HFFc6 (cell line): ENCODE data around the gene PTGFRN. TPM values are rescaled to one million over a fixed set of nuclear protein-coding genes. Genes with fewer than 3 reads are reported as not detected.

Experiments used
- DNase-seq: peaks from one replicate; pipeline ENCODE4 v3.0.0-alpha.2; 2018
- H3K27ac Mint-ChIP-seq: 2 replicates; pipeline ENCODE4 v1.8.0; 2020; ENCODE audit warnings: mild to moderate bottlenecking, mixed read lengths
- H3K27me3 Mint-ChIP-seq: 2 replicates; pipeline ENCODE4 v1.8.0; 2021; ENCODE audit warnings: mild to moderate bottlenecking, moderate library complexity, mixed read lengths; ENCODE audit not compliant: insufficient read depth
- H3K36me3 Mint-ChIP-seq: 2 replicates; pipeline ENCODE4 v1.8.0; 2021; ENCODE audit warnings: low read depth, mixed read lengths
- H3K4me1 Mint-ChIP-seq: 2 replicates; pipeline ENCODE4 v1.8.0; 2020; ENCODE audit warnings: low read depth, mixed read lengths
- H3K4me3 Mint-ChIP-seq: 2 replicates; pipeline ENCODE4 v1.8.0; 2020; ENCODE audit warnings: mild to moderate bottlenecking, moderate library complexity, mixed read lengths
- H3K9me3 Mint-ChIP-seq: 2 replicates; pipeline ENCODE4 v1.8.0; 2020; ENCODE audit warnings: mild to moderate bottlenecking, mixed read lengths
- CTCF ChIP-seq: fragments of 200-600 bp; sonication (generic); IDR thresholded peaks from 2 replicates; pipeline ENCODE4 v1.5.0; 2021; ENCODE audit warnings: antibody characterized with exemption, mild to moderate bottlenecking
- total RNA-seq, 6 experiments: library from RNA; stranded (reverse); fragmentation: NEBNext Ultra II Directional; extraction: Animal tissue kit (Norgen Biotek cat#: 25700); gene quantifications; 2 replicates in 1 of 6; 3 replicates in 5 of 6; pipeline ENCODE4 v1.2.3, GENCODE V29; 2021

The PTGFRN gene
- total RNA-seq, 6 experiments from 2014 or later: 0.14 TPM; not detected in 5

DNA sequence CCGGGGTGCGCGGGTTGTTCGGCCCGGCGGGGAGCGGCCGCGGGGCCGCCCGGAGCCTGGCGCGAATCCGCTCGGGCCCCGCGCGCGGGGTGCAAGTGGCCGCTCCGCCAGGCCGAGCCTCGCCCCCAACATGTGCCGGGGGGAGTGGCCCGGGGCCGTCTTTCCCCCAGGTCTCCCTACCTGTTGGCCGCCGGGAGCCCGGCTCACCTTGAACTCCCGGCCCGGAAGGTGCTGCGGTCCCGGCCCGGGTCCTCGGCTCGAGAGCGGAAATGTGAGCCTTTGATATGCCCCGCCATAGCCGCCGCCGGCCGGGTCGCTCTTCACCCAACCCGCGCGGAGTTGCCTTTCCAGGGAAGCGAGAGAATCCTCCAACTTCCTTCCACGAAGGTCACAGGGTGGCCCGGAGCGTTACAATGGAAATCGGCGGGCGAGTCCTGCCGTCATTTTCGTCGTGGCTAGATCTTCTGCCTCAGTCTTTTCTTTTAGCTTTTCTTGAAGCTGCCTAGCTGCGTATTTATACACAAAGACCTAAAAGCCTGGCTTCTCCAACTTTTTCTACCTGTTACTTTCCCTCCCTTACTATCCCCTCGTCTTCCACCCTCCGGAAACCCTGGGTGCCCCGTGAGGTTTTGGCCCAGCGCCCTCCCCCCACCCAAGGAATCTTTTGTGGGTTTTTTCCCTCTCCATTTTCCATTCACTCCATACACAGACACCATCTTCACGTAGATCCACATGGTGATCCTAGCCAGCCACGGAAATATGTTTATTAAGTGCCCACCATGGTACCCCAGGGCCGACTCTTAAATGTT lies 867 bp downstream of the PTGFRN start:
- Mint-ChIP-seq H3K4me3 (no peak overlapping the region), H3K36me3 (no peaks in the 10 kb centered on the region), H3K27me3 (peaks cover 10% of the 10 kb centered on the region), H3K9me3 (no peaks in the 10 kb centered on the region), H3K27ac (no peak overlapping the region), H3K4me1 (no peaks in the 10 kb centered on the region)
- DNase-seq: no peak
- no peak for TF ChIP-seq CTCF

GRCh38 chr1:116911188-116911553 lies 1.5 kb downstream of the PTGFRN start:
- Mint-ChIP-seq H3K27me3 (peaks cover 8% of the 10 kb centered on the region), H3K4me3 (no peak overlapping the region), H3K27ac (no peak overlapping the region), H3K36me3 (no peaks in the 10 kb centered on the region), H3K4me1 (no peaks in the 10 kb centered on the region), H3K9me3 (no peaks in the 10 kb centered on the region)
- DNase-seq: no peak
- no peak for TF ChIP-seq CTCF

- DNase-seq: no peak
- Mint-ChIP-seq H3K36me3 (no peaks in the 10 kb centered on the region), H3K27me3 (peaks cover 8% of the 10 kb centered on the region), H3K9me3 (no peaks in the 10 kb centered on the region), H3K4me3 (no peak overlapping the region), H3K4me1 (no peaks in the 10 kb centered on the region), H3K27ac (no peak overlapping the region)
- no peak for TF ChIP-seq CTCF
Measured at GRCh38 chr1:116911779-116912469, 2.2 kb downstream of the PTGFRN start.

DNA sequence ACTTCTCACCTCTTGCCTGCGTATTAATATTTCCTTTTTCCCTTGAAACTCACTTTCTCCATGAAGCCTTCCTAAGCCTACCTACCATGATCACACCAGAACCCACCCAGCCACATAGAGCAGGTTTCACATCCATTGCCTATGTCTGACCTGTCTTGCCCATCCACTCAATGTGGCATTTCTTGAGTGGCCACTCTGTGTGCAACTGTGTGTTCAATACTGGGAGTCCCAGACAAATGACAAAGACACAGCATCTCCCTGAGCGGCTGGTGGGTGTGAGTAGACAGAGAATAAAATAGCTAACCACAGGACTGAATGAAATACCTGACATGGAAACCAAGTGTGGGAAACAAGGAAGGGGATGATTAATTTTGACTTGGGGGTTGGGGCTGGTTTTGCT lies 3.1 kb downstream of the PTGFRN start:
- Mint-ChIP-seq H3K27ac (no peak overlapping the region), H3K4me3 (no peak overlapping the region), H3K9me3 (no peaks in the 10 kb centered on the region), H3K36me3 (no peaks in the 10 kb centered on the region), H3K4me1 (no peaks in the 10 kb centered on the region), H3K27me3 (peaks cover 8% of the 10 kb centered on the region)
- no peak for DNase-seq
- no peak for TF ChIP-seq CTCF

- no peak overlapping the region for H3K4me3 Mint-ChIP-seq
Measured at GRCh38 chr1:116913941-116914340, 4.2 kb downstream of the PTGFRN start.

More at GRCh38 chr1:116913941-116914340, 4.2 kb downstream of the PTGFRN start:
- no peak overlapping the region for H3K27ac Mint-ChIP-seq
- TF ChIP-seq CTCF: no peak
- no peak for DNase-seq
- H3K27me3 Mint-ChIP-seq: peaks cover 5% of the 10 kb centered on the region
- H3K4me1 Mint-ChIP-seq: no peaks in the 10 kb centered on the region
- no peaks in the 10 kb centered on the region for H3K36me3 Mint-ChIP-seq
- H3K9me3 Mint-ChIP-seq: no peaks in the 10 kb centered on the region
